Measurements from ENCODE around the gene PKP4.
"Not testable (repeated sequence)": the region's sequence is repeated elsewhere in the genome, so short reads cannot be mapped to it uniquely, and the experiment has no call there.

Gene PKP4

DNA sequence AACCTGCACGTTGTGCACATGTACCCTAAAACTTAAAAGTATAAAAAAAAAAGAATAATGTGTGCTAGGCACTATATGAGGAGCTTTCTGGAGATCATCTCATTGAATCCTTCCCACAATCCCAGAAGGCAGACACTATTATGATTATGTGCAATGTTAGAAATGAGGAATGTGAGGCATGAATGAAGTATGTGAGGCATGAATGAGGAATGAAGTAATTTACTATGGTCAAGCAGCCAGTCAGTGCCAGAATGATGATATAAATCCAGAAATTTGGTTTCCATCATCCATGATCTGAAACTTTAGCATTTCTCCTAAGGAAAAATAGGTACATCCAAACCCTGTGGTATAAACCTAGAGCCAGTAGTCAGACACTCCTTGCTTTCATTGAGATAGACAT lies 42.2 kb upstream of the PKP4 start:
- H4K20me1 ChIP-seq (ENCODE audit: insufficient read depth, low read length) = no peaks in the 10 kb centered on the region
- no peak overlapping the region for H3K9ac ChIP-seq (ENCODE audit: low read length)
- no peaks in the 10 kb centered on the region for H3K27me3 ChIP-seq (ENCODE audit: insufficient read depth, low read length)
- H3K4me1 ChIP-seq (ENCODE audit: insufficient read depth, low read length, severe bottlenecking) = no peaks in the 10 kb centered on the region
- H3F3A ChIP-seq (ENCODE audit: insufficient read depth, low read length) = no peaks in the 10 kb centered on the region
- H3K9me2 ChIP-seq (ENCODE audit: low read depth, low read length) = no peaks in the 10 kb centered on the region
- H3K79me2 ChIP-seq (ENCODE audit: insufficient read depth, low read length) = no peaks in the 10 kb centered on the region
- no peak overlapping the region for H3K4me3 ChIP-seq (ENCODE audit: low read depth, low read length, poor library complexity, severe bottlenecking)
- no peak overlapping the region for H3K27ac ChIP-seq (ENCODE audit: low read depth, low read length, poor library complexity, severe bottlenecking)
- no peaks in the 10 kb centered on the region for H3K9me3 ChIP-seq (ENCODE audit: low read length)
- no peaks in the 10 kb centered on the region for H3K36me3 ChIP-seq (ENCODE audit: insufficient read depth, low read length)
- no peak for TF ChIP-seq EZH2 (IDR thresholded peaks at IDR 0.05; ENCODE audit: borderline replicate concordance, low read length)
- TF ChIP-seq, protein P1, sequence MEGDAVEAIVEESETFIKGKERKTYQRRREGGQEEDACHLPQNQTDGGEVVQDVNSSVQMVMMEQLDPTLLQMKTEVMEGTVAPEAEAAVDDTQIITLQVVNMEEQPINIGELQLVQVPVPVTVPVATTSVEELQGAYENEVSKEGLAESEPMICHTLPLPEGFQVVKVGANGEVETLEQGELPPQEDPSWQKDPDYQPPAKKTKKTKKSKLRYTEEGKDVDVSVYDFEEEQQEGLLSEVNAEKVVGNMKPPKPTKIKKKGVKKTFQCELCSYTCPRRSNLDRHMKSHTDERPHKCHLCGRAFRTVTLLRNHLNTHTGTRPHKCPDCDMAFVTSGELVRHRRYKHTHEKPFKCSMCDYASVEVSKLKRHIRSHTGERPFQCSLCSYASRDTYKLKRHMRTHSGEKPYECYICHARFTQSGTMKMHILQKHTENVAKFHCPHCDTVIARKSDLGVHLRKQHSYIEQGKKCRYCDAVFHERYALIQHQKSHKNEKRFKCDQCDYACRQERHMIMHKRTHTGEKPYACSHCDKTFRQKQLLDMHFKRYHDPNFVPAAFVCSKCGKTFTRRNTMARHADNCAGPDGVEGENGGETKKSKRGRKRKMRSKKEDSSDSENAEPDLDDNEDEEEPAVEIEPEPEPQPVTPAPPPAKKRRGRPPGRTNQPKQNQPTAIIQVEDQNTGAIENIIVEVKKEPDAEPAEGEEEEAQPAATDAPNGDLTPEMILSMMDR (IDR thresholded peaks at IDR 0.05; ENCODE audit: low read length) = no peak
- no peak overlapping the region for H3K4me2 ChIP-seq (ENCODE audit: low read length)
- H2AFZ ChIP-seq (ENCODE audit: low read length) = no peak overlapping the region

- H2AFZ ChIP-seq (ENCODE audit: low read length) = no peak overlapping the region
- no peak overlapping the region for H3K27ac ChIP-seq (ENCODE audit: low read depth, low read length, poor library complexity, severe bottlenecking)
- no peaks in the 10 kb centered on the region for H3K9me2 ChIP-seq (ENCODE audit: low read depth, low read length)
- no peaks in the 10 kb centered on the region for H3K27me3 ChIP-seq (ENCODE audit: insufficient read depth, low read length)
- H3K36me3 ChIP-seq (ENCODE audit: insufficient read depth, low read length) = no peaks in the 10 kb centered on the region
- no peak overlapping the region for H3K9ac ChIP-seq (ENCODE audit: low read length)
- no peak overlapping the region for H3K4me3 ChIP-seq (ENCODE audit: low read depth, low read length, poor library complexity, severe bottlenecking)
- H3K79me2 ChIP-seq (ENCODE audit: insufficient read depth, low read length) = no peaks in the 10 kb centered on the region
- H3K4me2 ChIP-seq (ENCODE audit: low read length) = no peak overlapping the region
- H3F3A ChIP-seq (ENCODE audit: insufficient read depth, low read length) = no peaks in the 10 kb centered on the region
- H4K20me1 ChIP-seq (ENCODE audit: insufficient read depth, low read length) = no peaks in the 10 kb centered on the region
- TF ChIP-seq, protein P1 (IDR thresholded peaks at IDR 0.05; ENCODE audit: low read length) = no peak
- TF ChIP-seq EZH2 (IDR thresholded peaks at IDR 0.05; ENCODE audit: borderline replicate concordance, low read length) = no peak
- H3K4me1 ChIP-seq (ENCODE audit: insufficient read depth, low read length, severe bottlenecking) = no peaks in the 10 kb centered on the region
- no peaks in the 10 kb centered on the region for H3K9me3 ChIP-seq (ENCODE audit: low read length)
These were observed 24.6 kb upstream of the PKP4 start for GRCh38 chr2:158432117-158432516.

- not testable (repeated sequence) for H3K9me3 ChIP-seq (ENCODE audit: low read length); H3K27ac ChIP-seq (ENCODE audit: low read depth, low read length, poor library complexity, severe bottlenecking); H3K4me2 ChIP-seq (ENCODE audit: low read length); H3K9me2 ChIP-seq (ENCODE audit: low read depth, low read length); H3K36me3 ChIP-seq (ENCODE audit: insufficient read depth, low read length); H4K20me1 ChIP-seq (ENCODE audit: insufficient read depth, low read length); H3K4me3 ChIP-seq (ENCODE audit: low read depth, low read length, poor library complexity, severe bottlenecking); H3K4me1 ChIP-seq (ENCODE audit: insufficient read depth, low read length, severe bottlenecking); H2AFZ ChIP-seq (ENCODE audit: low read length); H3K27me3 ChIP-seq (ENCODE audit: insufficient read depth, low read length); H3K9ac ChIP-seq (ENCODE audit: low read length); H3K79me2 ChIP-seq (ENCODE audit: insufficient read depth, low read length); H3F3A ChIP-seq (ENCODE audit: insufficient read depth, low read length)
These were observed 23.0 kb upstream of the PKP4 start for GRCh38 chr2:158433716-158434115.

GRCh38 chr2:158439062-158439461 lies 17.7 kb upstream of the PKP4 start:
- H3K4me2 ChIP-seq (ENCODE audit: low read length); H3F3A ChIP-seq (ENCODE audit: insufficient read depth, low read length); H4K20me1 ChIP-seq (ENCODE audit: insufficient read depth, low read length); H3K9me3 ChIP-seq (ENCODE audit: low read length); H2AFZ ChIP-seq (ENCODE audit: low read length); H3K4me3 ChIP-seq (ENCODE audit: low read depth, low read length, poor library complexity, severe bottlenecking); H3K36me3 ChIP-seq (ENCODE audit: insufficient read depth, low read length); H3K4me1 ChIP-seq (ENCODE audit: insufficient read depth, low read length, severe bottlenecking); H3K9ac ChIP-seq (ENCODE audit: low read length); H3K27me3 ChIP-seq (ENCODE audit: insufficient read depth, low read length); H3K9me2 ChIP-seq (ENCODE audit: low read depth, low read length); H3K27ac ChIP-seq (ENCODE audit: low read depth, low read length, poor library complexity, severe bottlenecking); H3K79me2 ChIP-seq (ENCODE audit: insufficient read depth, low read length): not testable (repeated sequence)
